Transverse colon (tissue), 4 donors: ENCODE results near the gene GPR68. TPM values are rescaled to one million over a fixed set of nuclear protein-coding genes. Genes with fewer than 3 reads are reported as not detected.

Experiments used
- DNase-seq: peaks from one replicate; pipeline ENCODE4 v3.0.0-alpha.2; 2019
- H3K27ac ChIP-seq, 4 donors: fragments of 200-600 bp; sonication (generic); 2 replicates each; pipeline ENCODE4 v1.5.1; 2016 to 2018; ENCODE audit warnings: inconsistent platforms in 4 of 4
- H3K27me3 ChIP-seq: fragments of 200-600 bp; sonication (generic); 2 replicates; pipeline ENCODE4 v1.5.1; 2017; ENCODE audit warnings: inconsistent platforms
- H3K36me3 ChIP-seq, 4 donors: fragments of 200-600 bp; sonication (generic); 2 replicates each; pipeline ENCODE4 v1.5.1; 2017 to 2019; ENCODE audit warnings: inconsistent platforms in 4 of 4
- H3K4me1 ChIP-seq, 4 donors: fragments of 200-600 bp; sonication (generic); 2 replicates each; pipeline ENCODE4 v1.5.1; 2017 to 2020; ENCODE audit warnings: inconsistent platforms in 4 of 4
- H3K4me3 ChIP-seq, 4 donors: fragments of 200-600 bp; sonication (generic); 1 replicate in 1 of 4; 2 replicates in 3 of 4; pipeline versions ENCODE4 v1.5.1 to v1.6.1; 2017 to 2019; ENCODE audit warnings: inconsistent platforms in 4 of 4
- H3K9me3 ChIP-seq, 2 donors: fragments of 200-600 bp; sonication (generic); 2 replicates each; pipeline ENCODE4 v1.5.1; 2017 to 2019; ENCODE audit warnings: inconsistent platforms in 2 of 2
- CTCF ChIP-seq, 5 experiments: fragments of 200-600 bp in 3 of 5; fragments of 450-650 bp in 2 of 5; sonication (generic) in 3 of 5; IDR thresholded peaks; 1 replicate in 2 of 5; 2 replicates in 3 of 5; pipeline ENCODE4 v1.5.1; 2016 to 2017; ENCODE audit warnings: antibody characterized with exemption in 5 of 5, inconsistent platforms in 3 of 5, mild to moderate bottlenecking in 2 of 5, moderate library complexity in 1 of 5
- EP300 ChIP-seq: sonication (generic); formaldehyde crosslinking; IDR thresholded peaks from one replicate; pipeline ENCODE4 v1.6.1; 2017; ENCODE audit warnings: antibody characterized with exemption, low read depth
- POLR2A ChIP-seq: fragments of 450-650 bp; IDR thresholded peaks from one replicate; pipeline ENCODE4 v1.6.1; 2016; ENCODE audit warnings: antibody characterized with exemption, mild to moderate bottlenecking, moderate library complexity
- POLR2AphosphoS5 ChIP-seq, 3 donors: sonication (generic); formaldehyde crosslinking; IDR thresholded peaks; one replicate each; pipeline ENCODE4 v1.6.1; 2016; ENCODE audit warnings: antibody characterized with exemption in 3 of 3
- WGBS, 2 donors: methylation state at CpG; one replicate each; pipeline ENCODE4 v1.1.5; 2018; ENCODE audit warnings: low coverage in 1 of 2; 5-methylcytosine and 5-hydroxymethylcytosine counted together
- in situ Hi-C, 4 donors: fragments of 200-750 bp; cut with MboI; loops; one replicate each; pipeline versions ENCODE4 v1.15.0 to v1.15.1; 2017; ENCODE audit warnings: low sequenced_read_pairs in 3 of 4, low pct_ligation_motif_present in 1 of 4, low pct_unique_long_range_greater_than_20kb in 1 of 4
- intact Hi-C: fragments of 100-400 bp; cut with DNase I; formaldehyde crosslinking; loops from one replicate; pipeline ENCODE4 v1.15.1; 2023; ENCODE audit warnings: low total_unique reads
- total RNA-seq, 4 donors: library from RNA; depleted of rRNA; stranded (reverse); fragments of >200 nt; gene quantifications; one replicate each; pipeline ENCODE4 v1.1.0, GENCODE V29; 2016

GPR68 gene
- total RNA-seq, 4 donors from 2014 or later: 0.48 to 0.80 (median 0.55) TPM; not detected in 1

GRCh38 chr14:91273273-91273884 is 28.9 kb upstream of the GPR68 start:
- H3K9me3 ChIP-seq: no peaks in the 10 kb centered on the region
- no peak for TF ChIP-seq POLR2AphosphoS5 (IDR thresholded peaks at IDR 0.05)
- TF ChIP-seq EP300: no peak
- no peak for TF ChIP-seq POLR2A
- TF ChIP-seq CTCF (IDR thresholded peaks at IDR 0.05): no peak
- H3K4me1 ChIP-seq: peaks cover 6 to 10% (median 10%) of the 10 kb centered on the region in 4 donors
- no peak for DNase-seq
- H3K27ac ChIP-seq: no peak overlapping the region
- H3K36me3 ChIP-seq: peaks cover 0 to 20% (median 0%) of the 10 kb centered on the region in 4 donors
- WGBS, 2 donors: 96% methylated on average over 14 of the region's 27 CpGs; no CpG with 5 or more reads in 1 of the 2 donors
- no peak overlapping the region for H3K4me3 ChIP-seq
- in situ Hi-C loops: no loop called here
- H3K27me3 ChIP-seq: no peaks in the 10 kb centered on the region
- intact Hi-C loops: no loop called here

GRCh38 chr14:91272341-91273272 is 28.1 kb upstream of the GPR68 start:
- peaks cover 6 to 10% (median 10%) of the 10 kb centered on the region in 4 donors for H3K4me1 ChIP-seq
- TF ChIP-seq EP300: no peak
- no peak for TF ChIP-seq CTCF (IDR thresholded peaks at IDR 0.05)
- TF ChIP-seq POLR2A: no peak
- TF ChIP-seq POLR2AphosphoS5 (IDR thresholded peaks at IDR 0.05): no peak
- no peak for DNase-seq
- no peaks in the 10 kb centered on the region for H3K9me3 ChIP-seq
- no peak overlapping the region for H3K27ac ChIP-seq
- in situ Hi-C loops: no loop called here
- 95 to 100% methylated on average over 6 to 37 of the region's 43 CpGs for WGBS, 2 donors
- no peaks in the 10 kb centered on the region for H3K27me3 ChIP-seq
- intact Hi-C loops: no loop called here
- H3K4me3 ChIP-seq: no peak overlapping the region
- H3K36me3 ChIP-seq: peaks cover 0 to 13% (median 0%) of the 10 kb centered on the region in 4 donors

GRCh38 chr14:91271639-91272038 is 27.1 kb upstream of the GPR68 start:
- in situ Hi-C loops (no loop called here), intact Hi-C loops (no loop called here)
- no peak overlapping the region for H3K4me3 ChIP-seq
- H3K4me1 ChIP-seq: peaks cover 6 to 10% (median 10%) of the 10 kb centered on the region in 4 donors
- H3K27ac ChIP-seq: no peak overlapping the region
- H3K36me3 ChIP-seq: peaks cover 0 to 6% (median 0%) of the 10 kb centered on the region in 4 donors
- 98 to 100% methylated on average over 4 to 9 of the region's 9 CpGs for WGBS, 2 donors
- H3K27me3 ChIP-seq: no peaks in the 10 kb centered on the region
- no peaks in the 10 kb centered on the region for H3K9me3 ChIP-seq
- no peak for DNase-seq
- TF ChIP-seq EP300 (no peak), POLR2AphosphoS5 (IDR thresholded peaks at IDR 0.05) (no peak)

- Histone ChIP-seq H3K27ac (no peak overlapping the region), H3K4me1 (peaks cover 6 to 10% (median 10%) of the 10 kb centered on the region in 4 donors), H3K36me3 (peaks cover 0 to 6% (median 0%) of the 10 kb centered on the region in 4 donors), H3K27me3 (no peaks in the 10 kb centered on the region), H3K9me3 (no peaks in the 10 kb centered on the region), H3K4me3 (no peak overlapping the region)
- in situ Hi-C loops (no loop called here), intact Hi-C loops (no loop called here)
- no peak for DNase-seq
- 64 to 88% methylated on average over 1 to 5 of the region's 8 CpGs for WGBS, 2 donors
- TF ChIP-seq CTCF (IDR thresholded peaks at IDR 0.05) (no peak), POLR2A (no peak)
Observed at GRCh38 chr14:91270619-91271018, 26.1 kb upstream of the GPR68 start.
